Parathyroid adenoma (tissue), 2 donors: ENCODE measurements around the gene WNT9A.

Experiments used
- H2AFZ ChIP-seq: fragments of 300-600 bp; sonication (generic); one replicate; pipeline ENCODE4 v1.7.0; 2017; ENCODE audit warnings: antibody characterized with exemption, mild to moderate bottlenecking
- H3K27ac ChIP-seq: fragments of 300-600 bp; sonication (generic); one replicate; pipeline ENCODE4 v1.7.0; 2017
- H3K27me3 ChIP-seq: fragments of 300-600 bp; sonication (generic); one replicate; pipeline ENCODE4 v1.7.0; 2017; ENCODE audit warnings: low read length; ENCODE audit not compliant: control insufficient read depth, insufficient read depth
- H3K36me3 ChIP-seq: fragments of 300-600 bp; sonication (generic); one replicate; pipeline ENCODE4 v1.7.0; 2017; ENCODE audit warnings: low read length; ENCODE audit not compliant: control insufficient read depth, insufficient read depth
- H3K4me1 ChIP-seq: fragments of 300-600 bp; sonication (generic); one replicate; pipeline ENCODE4 v1.7.0; 2017; ENCODE audit warnings: control low read depth
- H3K4me2 ChIP-seq: fragments of 300-600 bp; sonication (generic); one replicate; pipeline ENCODE4 v1.7.0; 2017; ENCODE audit warnings: low read length
- H3K4me3 ChIP-seq: fragments of 300-600 bp; sonication (generic); one replicate; pipeline ENCODE4 v1.7.0; 2017; ENCODE audit warnings: low read depth, low read length
- H3K79me2 ChIP-seq: fragments of 300-600 bp; sonication (generic); one replicate; pipeline ENCODE4 v1.7.0; 2017; ENCODE audit warnings: control low read depth
- H3K9ac ChIP-seq: fragments of 300-600 bp; sonication (generic); one replicate; pipeline ENCODE4 v1.7.0; 2017; ENCODE audit warnings: mild to moderate bottlenecking
- H3K9me3 ChIP-seq: fragments of 300-600 bp; sonication (generic); one replicate; pipeline ENCODE4 v1.7.0; 2017; ENCODE audit warnings: low read length; ENCODE audit not compliant: control insufficient read depth
- CTCF ChIP-seq: fragments of 300-600 bp; sonication (generic); IDR thresholded peaks from one replicate; pipeline ENCODE4 v1.7.0; 2017; ENCODE audit warnings: antibody characterized with exemption, mild to moderate bottlenecking
- donor health status: primary hyperparathyroidism.

WNT9A gene

GRCh38 chr1:227954163-227954850 lies 6.6 kb upstream of the WNT9A start:
- no peak for TF ChIP-seq CTCF
- no peaks in the 10 kb centered on the region for H3K36me3 ChIP-seq
- H3K4me3 ChIP-seq: no peak overlapping the region
- no peak overlapping the region for H3K4me2 ChIP-seq
- no peaks in the 10 kb centered on the region for H3K9me3 ChIP-seq
- H3K27ac ChIP-seq: no peak overlapping the region
- no peak overlapping the region for H3K9ac ChIP-seq
- no peaks in the 10 kb centered on the region for H3K27me3 ChIP-seq
- H3K79me2 ChIP-seq: no peaks in the 10 kb centered on the region
- H2AFZ ChIP-seq: no peak overlapping the region
- H3K4me1 ChIP-seq: no peaks in the 10 kb centered on the region

GRCh38 chr1:227953022-227953412 lies 5.3 kb upstream of the WNT9A start:
- Histone ChIP-seq H3K4me2 (no peak overlapping the region), H3K27ac (no peak overlapping the region), H3K79me2 (no peaks in the 10 kb centered on the region), H3K4me3 (no peak overlapping the region), H3K9me3 (no peaks in the 10 kb centered on the region), H2AFZ (no peak overlapping the region), H3K4me1 (no peaks in the 10 kb centered on the region), H3K9ac (no peak overlapping the region), H3K36me3 (no peaks in the 10 kb centered on the region), H3K27me3 (no peaks in the 10 kb centered on the region)
- TF ChIP-seq CTCF: no peak

GRCh38 chr1:227952374-227953021 lies 4.8 kb upstream of the WNT9A start:
- Histone ChIP-seq H3K9ac (no peak overlapping the region), H3K79me2 (no peaks in the 10 kb centered on the region), H3K4me3 (no peak overlapping the region), H3K9me3 (no peaks in the 10 kb centered on the region), H3K27me3 (no peaks in the 10 kb centered on the region), H3K27ac (no peak overlapping the region), H3K4me2 (no peak overlapping the region), H3K36me3 (no peaks in the 10 kb centered on the region), H2AFZ (no peak overlapping the region), H3K4me1 (no peaks in the 10 kb centered on the region)
- TF ChIP-seq CTCF: no peak

GRCh38 chr1:227951624-227952373 lies 4.1 kb upstream of the WNT9A start:
- Histone ChIP-seq H3K4me1 (no peaks in the 10 kb centered on the region), H3K9me3 (no peaks in the 10 kb centered on the region), H3K36me3 (no peaks in the 10 kb centered on the region), H3K27ac (no peak overlapping the region), H3K27me3 (no peaks in the 10 kb centered on the region), H3K9ac (no peak overlapping the region), H3K4me3 (no peak overlapping the region), H3K4me2 (no peak overlapping the region), H2AFZ (no peak overlapping the region), H3K79me2 (no peaks in the 10 kb centered on the region)
- TF ChIP-seq CTCF: no peak
